KMS-11 (cell line): ENCODE results near the gene TYMP.

ENCODE experiments used
- H2AFZ ChIP-seq: fragments of 200-600 bp; sonication (generic); 2 replicates; pipeline ENCODE4 v1.6.1; 2016; ENCODE audit warnings: antibody characterized with exemption, mixed run types, low read depth
- H3K27ac ChIP-seq: fragments of 200-600 bp; sonication (generic); 2 replicates; pipeline ENCODE4 v1.6.1; 2016; ENCODE audit warnings: mild to moderate bottlenecking, mixed run types
- H3K27me3 ChIP-seq: fragments of 200-600 bp; sonication (generic); 2 replicates; pipeline ENCODE4 v1.6.1; 2017; ENCODE audit warnings: mild to moderate bottlenecking, low read depth, mixed run types, moderate library complexity; ENCODE audit not compliant: insufficient read depth
- H3K36me3 ChIP-seq: fragments of 200-600 bp; sonication (generic); 2 replicates; pipeline ENCODE4 v1.6.1; 2017; ENCODE audit warnings: mild to moderate bottlenecking, mixed run types; ENCODE audit not compliant: insufficient read depth
- H3K4me1 ChIP-seq: fragments of 200-600 bp; sonication (generic); 2 replicates; pipeline ENCODE4 v1.6.1; 2016; ENCODE audit warnings: mild to moderate bottlenecking, low read depth, mixed run types; ENCODE audit not compliant: poor library complexity, severe bottlenecking
- H3K4me2 ChIP-seq: fragments of 200-600 bp; sonication (generic); 2 replicates; pipeline ENCODE4 v1.7.0; 2016; ENCODE audit warnings: mild to moderate bottlenecking, mixed run types
- H3K4me3 ChIP-seq: fragments of 200-600 bp; sonication (generic); IDR thresholded peaks from 2 replicates; pipeline ENCODE4 v1.6.1; 2017; ENCODE audit warnings: low read depth, low read length, mixed read lengths; ENCODE audit not compliant: insufficient read depth
- H3K79me2 ChIP-seq: fragments of 200-600 bp; sonication (generic); 2 replicates; pipeline ENCODE4 v1.6.1; 2016; ENCODE audit warnings: low read depth, mixed run types; ENCODE audit not compliant: insufficient read depth
- H3K9ac ChIP-seq: fragments of 200-600 bp; sonication (generic); 2 replicates; pipeline ENCODE4 v1.6.1; 2016; ENCODE audit warnings: mild to moderate bottlenecking, mixed run types
- H4K20me1 ChIP-seq: fragments of 200-600 bp; sonication (generic); 2 replicates; pipeline ENCODE4 v1.6.1; 2016; ENCODE audit warnings: mild to moderate bottlenecking, mixed run types; ENCODE audit not compliant: insufficient read depth
- CTCF ChIP-seq: fragments of 200-600 bp; sonication (generic); conservative IDR thresholded peaks from 2 replicates; pipeline ENCODE4 v1.6.1; 2017; ENCODE audit warnings: low read depth, mild to moderate bottlenecking, antibody characterized with exemption, low read length, moderate library complexity, mixed read lengths

TYMP gene

GRCh38 chr22:50526108-50526833, 3.5 kb downstream of the TYMP start:
- Histone ChIP-seq H2AFZ (peak overlapping the region; percentile 22; the same call in 1 of the 2 replicates), H3K27ac (peak overlapping the region; percentile 83), H4K20me1 (no peaks in the 10 kb centered on the region), H3K79me2 (peaks cover 8% of the 10 kb centered on the region; the same call in 1 of the 2 replicates), H3K4me2 (peak overlapping the region; percentile 84), H3K4me3 (peak overlapping the region; percentile 31), H3K36me3 (no peaks in the 10 kb centered on the region), H3K27me3 (no peaks in the 10 kb centered on the region), H3K4me1 (peaks cover 4% of the 10 kb centered on the region), H3K9ac (peak overlapping the region; percentile 79)
- TF ChIP-seq CTCF: peak; percentile 54; the same call in 1 of the 2 replicates

- H3K4me2 ChIP-seq: no peak overlapping the region
- no peak overlapping the region for H3K4me3 ChIP-seq
- H3K36me3 ChIP-seq: no peaks in the 10 kb centered on the region
- peak overlapping the region; percentile 83 for H3K27ac ChIP-seq
- peak overlapping the region; percentile 79 for H3K9ac ChIP-seq
- H3K4me1 ChIP-seq: peaks cover 4% of the 10 kb centered on the region
- 0 out of 2 replicates have a peak, but pooled peaks have one; percentile 13 for TF ChIP-seq CTCF
- no peaks in the 10 kb centered on the region for H3K27me3 ChIP-seq
- no peak overlapping the region for H2AFZ ChIP-seq
- no peaks in the 10 kb centered on the region for H4K20me1 ChIP-seq
- peaks cover 8% of the 10 kb centered on the region; the same call in 1 of the 2 replicates for H3K79me2 ChIP-seq
Observed at GRCh38 chr22:50525858-50526107, 4.0 kb downstream of the TYMP start.

GRCh38 chr22:50525104-50525857, 4.5 kb downstream of the TYMP start, which contains the start of gene SCO2:
TSS of gene SCO2 (minus strand) at chr22:50525598. CDS start at chr22:50524411, 1,187 bp downstream.
- peaks cover 8% of the 10 kb centered on the region; the same call in 1 of the 2 replicates for H3K79me2 ChIP-seq
- H3K27me3 ChIP-seq: no peaks in the 10 kb centered on the region
- H2AFZ ChIP-seq: peak within 1 kb of the TSS; percentile 22; the same call in 1 of the 2 replicates
- peaks cover 4% of the 10 kb centered on the region for H3K4me1 ChIP-seq
- H4K20me1 ChIP-seq: no peaks in the 10 kb centered on the region
- no peaks in the 10 kb centered on the region for H3K36me3 ChIP-seq
- H3K4me3 ChIP-seq: peak within 1 kb of the TSS; percentile 31
- H3K4me2 ChIP-seq: peak within 1 kb of the TSS; percentile 84
- H3K9ac ChIP-seq: peak within 1 kb of the TSS; percentile 79
- no peak for TF ChIP-seq CTCF
- peak within 1 kb of the TSS; percentile 83 for H3K27ac ChIP-seq

GRCh38 chr22:50524676-50525103, 5.1 kb downstream of the TYMP start:
- no peaks in the 10 kb centered on the region for H3K36me3 ChIP-seq
- H2AFZ ChIP-seq: no peak overlapping the region
- peak overlapping the region; percentile 79; the same call in 1 of the 2 replicates for H3K9ac ChIP-seq
- TF ChIP-seq CTCF: no peak
- peaks cover 8% of the 10 kb centered on the region; the same call in 1 of the 2 replicates for H3K79me2 ChIP-seq
- peak overlapping the region; percentile 83 for H3K27ac ChIP-seq
- H3K4me2 ChIP-seq: peak overlapping the region; percentile 52
- H3K4me3 ChIP-seq: no peak overlapping the region
- H3K27me3 ChIP-seq: no peaks in the 10 kb centered on the region
- peaks cover 4% of the 10 kb centered on the region for H3K4me1 ChIP-seq
- H4K20me1 ChIP-seq: no peaks in the 10 kb centered on the region
